GM19351 (cell line): ENCODE data around the gene ARG2.

Source experiments
- ATAC-seq: cut with Tn5 transposase; IDR thresholded peaks from one replicate; pipeline ENCODE4 v1.9.1; 2021; ENCODE audit warnings: mild to moderate bottlenecking, moderate library complexity; ENCODE audit not compliant: unreplicated experiment

The ARG2 gene

GRCh38 chr14:67633451-67634147 is 13.9 kb downstream of the ARG2 start:
- ATAC-seq = no peak

GRCh38 chr14:67636361-67636919 is 16.7 kb downstream of the ARG2 start:
- ATAC-seq = peak; percentile 75

GRCh38 chr14:67638642-67639041 is 18.9 kb downstream of the ARG2 start:
- no peak for ATAC-seq

- ATAC-seq = no peak
These were observed 21.8 kb downstream of the ARG2 start for GRCh38 chr14:67641480-67641879.

- no peak for ATAC-seq
These were observed 22.4 kb downstream of the ARG2 start for GRCh38 chr14:67641902-67642749.

GRCh38 chr14:67643713-67644112 is 24.0 kb downstream of the ARG2 start:
- no peak for ATAC-seq

GRCh38 chr14:67644428-67644827 is 24.7 kb downstream of the ARG2 start:
- ATAC-seq = no peak

GRCh38 chr14:67645414-67645813 is 25.7 kb downstream of the ARG2 start:
- no peak for ATAC-seq

GRCh38 chr14:67646131-67646530 is 26.4 kb downstream of the ARG2 start:
- ATAC-seq = no peak

GRCh38 chr14:67650151-67650550 is 30.4 kb downstream of the ARG2 start:
- ATAC-seq = no peak

- no peak for ATAC-seq
These were observed 31.0 kb downstream of the ARG2 start for GRCh38 chr14:67650694-67651093.

- no peak for ATAC-seq
These were observed 32.5 kb downstream of the ARG2 start for GRCh38 chr14:67652189-67652588.

- ATAC-seq = no peak
These were observed 34.0 kb downstream of the ARG2 start for GRCh38 chr14:67653651-67654280.

GRCh38 chr14:67663633-67664032 is 43.9 kb downstream of the ARG2 start:
- ATAC-seq = no peak

GRCh38 chr14:67665868-67666267 is 46.1 kb downstream of the ARG2 start:
- ATAC-seq = no peak

GRCh38 chr14:67666750-67667449 is 47.2 kb downstream of the ARG2 start:
- ATAC-seq = no peak

GRCh38 chr14:67668559-67668958 is 48.8 kb downstream of the ARG2 start:
- no peak for ATAC-seq

- no peak for ATAC-seq
These were observed 53.7 kb downstream of the ARG2 start for GRCh38 chr14:67673451-67673850.

GRCh38 chr14:67674139-67674479 is 54.4 kb downstream of the ARG2 start:
- ATAC-seq = peak; percentile 66

GRCh38 chr14:67674480-67675218 is 54.9 kb downstream of the ARG2 start, which contains the start of gene VTI1B:
Gene VTI1B, minus strand, starts transcription at chr14:67674632. Its CDS starts 143 bp downstream, at chr14:67674489.
- peak; percentile 85 for ATAC-seq
